ENCODE data around the gene TEK. TPM values are rescaled to one million over a fixed set of nuclear protein-coding genes. Genes with fewer than 3 reads are reported as not detected.

Gene TEK
- total and polyA plus RNA-seq, 2 experiments from 2014 or later = 1.9 to 9.4 TPM

GRCh38 chr9:27273186-27273585, 164.2 kb downstream of the TEK start:
- no peak overlapping the region for H3K27ac ChIP-seq (ENCODE audit: low read depth)
- H3K9me2 ChIP-seq (ENCODE audit: insufficient read depth) = no peaks in the 10 kb centered on the region
- no peaks in the 10 kb centered on the region for H3K36me3 Mint-ChIP-seq (ENCODE audit: low read depth)
- TF ChIP-seq JUNB (IDR thresholded peaks at IDR 0.05; ENCODE audit: unreplicated experiment) = no peak
- no peak for TF ChIP-seq CTCF (conservative IDR thresholded peaks at IDR 0.05; ENCODE audit: low read depth in 2 of 2)
- no peak for TF ChIP-seq ETS1 (IDR thresholded peaks at IDR 0.05)
- no peak for TF ChIP-seq NANOG (IDR thresholded peaks at IDR 0.05; ENCODE audit: borderline replicate concordance)
- TF ChIP-seq ZNF462 (CRISPR knock-in tag; IDR thresholded peaks at IDR 0.05) = no peak
- TF ChIP-seq ZNF114 (CRISPR knock-in tag; IDR thresholded peaks at IDR 0.05) = no peak
- no peak for TF ChIP-seq EZH2 (IDR thresholded peaks at IDR 0.05; ENCODE audit: low read depth, unreplicated experiment)
- no peak for TF ChIP-seq EZH2phosphoT487 (IDR thresholded peaks at IDR 0.05; ENCODE audit: unreplicated experiment)
- TF ChIP-seq STAT1 (IDR thresholded peaks at IDR 0.05; ENCODE audit: unreplicated experiment) = no peak
- TF ChIP-seq POLR2AphosphoS5 (IDR thresholded peaks at IDR 0.05; ENCODE audit: low read depth) = no peak
- no peak for TF ChIP-seq ZNF331 (CRISPR knock-in tag; IDR thresholded peaks at IDR 0.05; ENCODE audit: low read depth)
- TF ChIP-seq REST (IDR thresholded peaks at IDR 0.05; ENCODE audit: unreplicated experiment) = no peak
- no peak for TF ChIP-seq CREB1 (CRISPR knock-in tag; IDR thresholded peaks at IDR 0.05; ENCODE audit: low read depth)
- no peaks in the 10 kb centered on the region for H3K27me3 Mint-ChIP-seq (ENCODE audit: insufficient read depth, low read depth, poor library complexity)
- no peaks in the 10 kb centered on the region for H4K20me1 ChIP-seq (replicated peaks; ENCODE audit: insufficient read depth)
- no peak for ATAC-seq
- H3K4me2 ChIP-seq = no peak overlapping the region
- DNase-seq (ENCODE audit: low spot score) = no peak
- H3K4me3 ChIP-seq = no peak overlapping the region
- H3K4me1 Mint-ChIP-seq = peaks cover 5% of the 10 kb centered on the region; the same call in 1 of the 3 replicates
- no peaks in the 10 kb centered on the region for H3F3A ChIP-seq (replicated peaks; ENCODE audit: low read depth)
- H3K27ac Mint-ChIP-seq = no peak overlapping the region
- H2AFZ ChIP-seq = no peak overlapping the region
- H3K79me2 ChIP-seq (replicated peaks; ENCODE audit: insufficient read depth) = no peaks in the 10 kb centered on the region
- H3K4me3 Mint-ChIP-seq = no peak overlapping the region
- no peaks in the 10 kb centered on the region for H3K4me1 ChIP-seq (ENCODE audit: insufficient read depth)
- no peaks in the 10 kb centered on the region for H3K27me3 ChIP-seq (ENCODE audit: insufficient read depth)
- no peaks in the 10 kb centered on the region for H3K36me3 ChIP-seq (ENCODE audit: insufficient read depth)
- H3K9me3 Mint-ChIP-seq = no peaks in the 10 kb centered on the region

Data from GM23338 (cell line).